CD14-positive monocyte (primary cell): ENCODE measurements around the gene LIN28B. TPM values are rescaled to one million over a fixed set of nuclear protein-coding genes. Genes with fewer than 3 reads are reported as not detected.
A peak's percentile ranks its signal among the peaks of the same experiment; 100 is the strongest.

Source experiments
- DNase-seq, 3 donors: peaks; one replicate each; pipeline ENCODE4 v3.0.0-alpha.2; 2011 to 2022
- H2AFZ ChIP-seq: 2 replicates; pipeline ENCODE4 v1.6.0; 2012; ENCODE audit warnings: mild to moderate bottlenecking, low read depth, low read length, inconsistent platforms; ENCODE audit not compliant: insufficient read depth, poor library complexity, severe bottlenecking
- H3K27ac ChIP-seq, 2 donors: 1 replicate in 1 of 2; 2 replicates in 1 of 2; pipeline ENCODE4 v1.5.1; 2012 to 2013; ENCODE audit warnings: low read length in 2 of 2, control low read depth in 1 of 2, inconsistent platforms in 1 of 2, low read depth in 1 of 2, mild to moderate bottlenecking in 1 of 2
- H3K27me3 ChIP-seq, 2 donors: one replicate each; pipeline versions ENCODE4 v1.6.0 to v1.6.1; 2011 to 2013; ENCODE audit warnings: low read length in 2 of 2; ENCODE audit not compliant: control insufficient read depth in 2 of 2, insufficient read depth in 2 of 2
- H3K36me3 ChIP-seq, 2 donors: replicated peaks in 1 of 2; 1 replicate in 1 of 2; 2 replicates in 1 of 2; pipeline versions ENCODE4 v1.5.1 to v1.6.1; 2012 to 2013; ENCODE audit warnings: low read length in 2 of 2, control low read depth in 1 of 2, inconsistent platforms in 1 of 2, mild to moderate bottlenecking in 1 of 2; ENCODE audit not compliant: insufficient read depth in 2 of 2, control insufficient read depth in 1 of 2
- H3K4me1 ChIP-seq, 2 donors: 1 replicate in 1 of 2; 2 replicates in 1 of 2; pipeline versions ENCODE4 v1.5.1 to v1.6.1; 2012 to 2013; ENCODE audit warnings: low read length in 2 of 2, control low read depth in 1 of 2, inconsistent platforms in 1 of 2, mild to moderate bottlenecking in 1 of 2, moderate library complexity in 1 of 2; ENCODE audit not compliant: insufficient read depth in 2 of 2, control insufficient read depth in 1 of 2
- H3K4me2 ChIP-seq: replicated peaks from 2 replicates; pipeline ENCODE3; 2012; ENCODE audit warnings: low read length, moderate library complexity, mild to moderate bottlenecking; ENCODE audit not compliant: poor library complexity, severe bottlenecking; ENCODE audit errors: extremely low read depth
- H3K4me3 ChIP-seq, 3 experiments: fragments of 200-600 bp in 1 of 3; sonication (generic) in 1 of 3; replicated peaks in 1 of 3; 1 replicate in 2 of 3; 2 replicates in 1 of 3; pipeline ENCODE4 v1.5.1; 2011 to 2013; ENCODE audit warnings: low read length in 3 of 3, mild to moderate bottlenecking in 3 of 3, control low read depth in 2 of 3, low read depth in 2 of 3, inconsistent platforms in 1 of 3, moderate library complexity in 1 of 3
- H3K79me2 ChIP-seq: 2 replicates; pipeline ENCODE4 v1.6.0; 2012; ENCODE audit warnings: mild to moderate bottlenecking, control low read depth, inconsistent platforms, low read length, moderate library complexity; ENCODE audit not compliant: insufficient read depth
- H3K9ac ChIP-seq: 2 replicates; pipeline ENCODE4 v1.6.0; 2017; ENCODE audit warnings: low read length, mild to moderate bottlenecking; ENCODE audit not compliant: insufficient read depth, poor library complexity, severe bottlenecking
- H3K9me3 ChIP-seq, 2 donors: replicated peaks in 1 of 2; 1 replicate in 1 of 2; 2 replicates in 1 of 2; pipeline versions ENCODE4 v1.5.1 to v1.6.1; 2012 to 2013; ENCODE audit warnings: low read length in 2 of 2, control low read depth in 1 of 2; ENCODE audit not compliant: control insufficient read depth in 1 of 2, insufficient read depth in 1 of 2
- H4K20me1 ChIP-seq: 2 replicates; pipeline ENCODE4 v1.6.0; 2012; ENCODE audit warnings: mild to moderate bottlenecking, low read length, control low read depth, moderate library complexity; ENCODE audit not compliant: insufficient read depth
- H3K27ac Mint-ChIP-seq, 7 donors: one replicate each; pipeline ENCODE4 v1.8.0; 2020; ENCODE audit warnings: mild to moderate bottlenecking in 7 of 7, mixed read lengths in 7 of 7, moderate library complexity in 6 of 7, inconsistent platforms in 2 of 7
- H3K27me3 Mint-ChIP-seq, 3 donors: one replicate each; pipeline ENCODE4 v1.8.0; 2021 to 2022; ENCODE audit warnings: low read depth in 3 of 3, mild to moderate bottlenecking in 3 of 3, mixed read lengths in 3 of 3, moderate library complexity in 3 of 3, inconsistent platforms in 1 of 3
- H3K36me3 Mint-ChIP-seq, 2 donors: one replicate each; pipeline ENCODE4 v1.8.0; 2020; ENCODE audit warnings: mixed read lengths in 2 of 2, inconsistent platforms in 1 of 2, mild to moderate bottlenecking in 1 of 2
- H3K4me1 Mint-ChIP-seq: one replicate; pipeline ENCODE4 v1.8.0; 2020; ENCODE audit warnings: mild to moderate bottlenecking, mixed read lengths
- H3K4me3 Mint-ChIP-seq, 2 donors: one replicate each; pipeline ENCODE4 v1.8.0; 2020; ENCODE audit warnings: mild to moderate bottlenecking in 2 of 2, mixed read lengths in 2 of 2, moderate library complexity in 1 of 2
- H3K9me3 Mint-ChIP-seq, 7 donors: one replicate each; pipeline ENCODE4 v1.8.0; 2020 to 2022; ENCODE audit warnings: mixed read lengths in 7 of 7, mild to moderate bottlenecking in 6 of 7, moderate library complexity in 6 of 7, inconsistent platforms in 2 of 7
- WGBS: methylation state at CpG from one replicate; pipeline ENCODE4 v1.1.5; 2013; ENCODE audit warnings: missing lambda C conversion rate; ENCODE audit not compliant: insufficient coverage; 5-methylcytosine and 5-hydroxymethylcytosine counted together
- intact Hi-C, 2 donors: fragments of 100-400 bp; cut with micrococcal nuclease; formaldehyde crosslinking; loops; one replicate each; pipeline versions ENCODE4 v1.15.0 to v1.15.1; 2023
- polyA plus RNA-seq, 3 donors: library from polyadenylated mRNA; depleted of rRNA in 1 of 3; unstranded in 2 of 3; stranded (reverse) in 1 of 3; fragments of 300-500 nt in 2 of 3; fragments of >200 nt in 1 of 3; fragmentation: Illumina TruSeq in 2 of 3; gene quantifications; 1 replicate in 2 of 3; 2 replicates in 1 of 3; pipeline ENCODE4 v1.2.3, GENCODE V29; 2012 to 2021
- TF ChIP-seq, protein P1 (sequence below): fragments of 200-600 bp; IDR thresholded peaks from one replicate; pipeline ENCODE4 v1.8.0; 2022; ENCODE audit warnings: antibody characterized with exemption, mild to moderate bottlenecking

Gene LIN28B
- polyA plus RNA-seq, 3 donors: not detected

DNA sequence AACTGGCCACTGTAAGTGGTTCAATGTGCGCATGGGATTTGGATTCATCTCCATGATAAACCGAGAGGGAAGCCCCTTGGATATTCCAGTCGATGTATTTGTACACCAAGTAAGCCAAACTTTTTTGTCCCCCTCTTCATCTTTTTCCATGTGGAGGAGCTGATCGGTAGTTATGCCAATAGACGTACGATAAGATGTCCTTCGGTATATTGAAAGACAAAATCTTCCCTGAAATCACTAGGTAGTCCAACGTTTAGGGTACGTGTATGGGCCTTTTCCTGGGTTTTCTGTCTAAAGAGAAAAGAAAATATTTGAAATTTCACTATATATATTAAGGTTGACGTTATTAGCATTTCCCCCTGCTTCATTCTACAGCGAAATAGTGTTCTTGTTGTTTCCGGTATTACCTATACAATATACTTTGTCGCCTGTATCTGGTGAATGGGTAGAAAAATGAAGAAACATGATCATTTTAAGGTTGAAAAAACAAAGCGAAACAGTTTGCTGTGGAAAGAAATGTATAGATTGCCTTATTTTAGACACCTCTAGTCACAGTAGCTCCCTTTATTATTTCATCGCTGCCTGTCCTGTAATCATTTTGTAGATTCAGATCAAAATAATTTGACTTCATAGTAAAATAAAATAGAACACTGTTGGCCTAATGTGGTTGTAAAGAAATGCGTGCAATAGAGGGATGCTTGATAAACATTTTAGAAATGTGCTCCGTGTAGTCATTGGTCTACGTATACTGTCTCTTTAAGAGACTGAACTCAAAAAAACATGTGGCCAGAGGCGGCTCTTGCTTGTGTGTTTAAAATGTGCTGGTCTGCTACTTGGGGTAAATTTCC, 1.5 kb downstream of the LIN28B start:
- peak overlapping the region in 1 of 2 donors; percentile 79 for H3K4me3 Mint-ChIP-seq
- Histone ChIP-seq H4K20me1 (no peaks in the 10 kb centered on the region), H3K27ac (no peak overlapping the region), H3K79me2 (no peaks in the 10 kb centered on the region), H2AFZ (no peak overlapping the region), H3K4me1 (no peaks in the 10 kb centered on the region), H3K27me3 (peaks cover 59 to 74% of the 10 kb centered on the region in 2 donors), H3K9ac (no peak overlapping the region), H3K4me2 (no peak overlapping the region), H3K36me3 (no peaks in the 10 kb centered on the region), H3K9me3 (peaks cover 0 to 27% of the 10 kb centered on the region in 2 donors), H3K4me3 (no peak overlapping the region)
- H3K9me3 Mint-ChIP-seq: peaks cover under 1 to 17% (median 6%) of the 10 kb centered on the region in 7 donors
- TF ChIP-seq, protein P1, sequence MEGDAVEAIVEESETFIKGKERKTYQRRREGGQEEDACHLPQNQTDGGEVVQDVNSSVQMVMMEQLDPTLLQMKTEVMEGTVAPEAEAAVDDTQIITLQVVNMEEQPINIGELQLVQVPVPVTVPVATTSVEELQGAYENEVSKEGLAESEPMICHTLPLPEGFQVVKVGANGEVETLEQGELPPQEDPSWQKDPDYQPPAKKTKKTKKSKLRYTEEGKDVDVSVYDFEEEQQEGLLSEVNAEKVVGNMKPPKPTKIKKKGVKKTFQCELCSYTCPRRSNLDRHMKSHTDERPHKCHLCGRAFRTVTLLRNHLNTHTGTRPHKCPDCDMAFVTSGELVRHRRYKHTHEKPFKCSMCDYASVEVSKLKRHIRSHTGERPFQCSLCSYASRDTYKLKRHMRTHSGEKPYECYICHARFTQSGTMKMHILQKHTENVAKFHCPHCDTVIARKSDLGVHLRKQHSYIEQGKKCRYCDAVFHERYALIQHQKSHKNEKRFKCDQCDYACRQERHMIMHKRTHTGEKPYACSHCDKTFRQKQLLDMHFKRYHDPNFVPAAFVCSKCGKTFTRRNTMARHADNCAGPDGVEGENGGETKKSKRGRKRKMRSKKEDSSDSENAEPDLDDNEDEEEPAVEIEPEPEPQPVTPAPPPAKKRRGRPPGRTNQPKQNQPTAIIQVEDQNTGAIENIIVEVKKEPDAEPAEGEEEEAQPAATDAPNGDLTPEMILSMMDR: no peak
- intact Hi-C loops: no loop called here
- H3K36me3 Mint-ChIP-seq: peaks cover 1 to 2% of the 10 kb centered on the region in 2 donors
- DNase-seq: no peak
- WGBS: 10% methylated on average over 5 of the region's 19 CpGs
- peaks cover 57 to 64% (median 61%) of the 10 kb centered on the region in 3 donors for H3K27me3 Mint-ChIP-seq
- no peak overlapping the region for H3K27ac Mint-ChIP-seq
- H3K4me1 Mint-ChIP-seq: peaks cover 7% of the 10 kb centered on the region

DNA sequence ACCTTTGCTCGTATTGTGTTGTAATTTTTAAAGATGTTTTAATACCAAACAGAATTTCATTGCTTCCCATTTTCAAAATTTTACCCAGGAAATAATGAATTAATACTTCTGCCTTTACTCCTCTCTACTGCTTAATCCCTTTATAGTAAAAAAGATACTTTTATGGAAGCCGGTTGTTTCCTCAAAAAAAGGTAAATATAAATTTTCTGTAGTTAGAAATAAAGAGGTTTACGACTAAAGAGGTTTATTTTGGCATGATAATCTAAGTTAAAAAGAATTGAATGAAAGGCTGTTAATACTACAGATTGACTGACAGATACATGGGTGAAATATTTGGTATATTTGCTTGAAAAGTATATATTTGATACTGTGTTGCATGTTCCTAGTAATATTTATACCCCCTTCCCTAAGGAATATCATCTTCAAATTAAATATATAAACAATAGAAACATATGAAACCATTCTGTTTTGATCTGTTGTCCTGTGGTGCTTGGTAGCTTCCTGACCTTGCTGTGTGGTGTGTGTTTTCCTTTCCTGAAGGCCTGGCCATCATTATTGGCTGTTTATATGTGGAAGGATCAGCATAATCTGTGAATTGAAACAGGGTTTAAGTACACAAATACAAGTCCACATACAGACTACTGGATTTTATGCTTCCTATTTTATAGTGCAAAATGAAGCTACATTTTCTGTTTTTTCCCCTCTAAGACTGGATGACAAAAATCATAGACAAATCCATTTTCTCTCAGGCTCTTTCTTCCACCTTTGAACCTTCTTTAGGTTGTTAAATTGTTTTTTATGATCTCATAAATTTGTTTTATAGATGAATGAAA, 2.3 kb downstream of the LIN28B start:
- Histone ChIP-seq H3K4me3 (no peak overlapping the region), H3K4me1 (no peaks in the 10 kb centered on the region), H3K9me3 (peaks cover 0 to 21% of the 10 kb centered on the region in 2 donors), H3K36me3 (no peaks in the 10 kb centered on the region), H3K9ac (no peak overlapping the region), H3K27ac (no peak overlapping the region), H2AFZ (no peak overlapping the region), H3K27me3 (peaks cover 51 to 66% of the 10 kb centered on the region in 2 donors), H3K79me2 (no peaks in the 10 kb centered on the region), H3K4me2 (no peak overlapping the region), H4K20me1 (no peaks in the 10 kb centered on the region)
- H3K27ac Mint-ChIP-seq: no peak overlapping the region
- peaks cover 5% of the 10 kb centered on the region for H3K4me1 Mint-ChIP-seq
- WGBS: no CpG with 5 or more reads among the region's 3 CpGs
- intact Hi-C loops: no loop called here
- TF ChIP-seq, protein P1: no peak
- DNase-seq: no peak
- H3K27me3 Mint-ChIP-seq: peaks cover 49 to 56% (median 53%) of the 10 kb centered on the region in 3 donors
- peaks cover 0 to 1% of the 10 kb centered on the region in 2 donors for H3K36me3 Mint-ChIP-seq
- peaks cover 0 to 13% (median 4%) of the 10 kb centered on the region in 7 donors for H3K9me3 Mint-ChIP-seq
- peak overlapping the region in 1 of 2 donors; percentile 46 for H3K4me3 Mint-ChIP-seq
